ENCODE results near the gene SQOR.

The SQOR gene

DNA sequence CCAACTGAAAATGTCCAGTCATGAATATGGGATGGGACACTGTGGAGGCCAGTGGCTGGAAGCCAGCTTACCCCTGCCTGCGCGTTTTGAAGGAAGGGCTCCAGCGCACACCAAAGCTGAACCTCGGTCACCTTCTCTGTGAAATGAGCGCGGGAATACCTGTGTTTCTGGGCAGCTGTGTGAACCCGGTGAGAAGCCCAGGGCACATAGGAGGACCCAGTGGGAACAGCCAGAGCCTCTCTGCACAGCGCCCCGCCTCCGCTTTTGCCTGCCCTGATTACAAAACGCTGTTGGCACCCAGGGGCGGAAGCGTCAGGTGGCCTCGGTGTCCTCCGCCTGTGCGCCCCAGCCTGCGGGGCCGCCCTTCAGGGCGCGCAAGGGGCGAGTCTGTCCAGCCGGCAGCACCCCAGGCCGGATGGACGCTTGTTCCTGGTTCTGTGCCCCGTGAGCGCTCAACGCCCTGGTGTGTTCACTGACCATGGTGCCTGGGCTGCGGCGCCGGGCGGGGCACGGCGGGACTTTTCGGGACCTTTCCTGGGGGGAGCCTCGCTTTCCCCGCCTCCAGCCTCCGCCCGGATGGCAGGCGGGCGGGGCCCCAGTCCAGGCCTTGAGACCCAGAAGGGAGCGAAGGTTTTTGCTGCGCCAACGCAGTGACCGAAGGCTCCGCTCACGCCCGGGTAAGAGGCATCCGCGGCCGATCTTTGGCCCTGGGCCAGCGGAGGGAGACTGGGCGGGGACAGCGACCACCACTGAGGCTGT, at the start of gene SQOR:
Gene SQOR (plus strand): TSS at position 598 of the 759 bp plus-strand sequence. CDS start 23,895 bp downstream, outside the sequence.
- DNase-seq (ENCODE audit: low read depth), result no peak

- DNase-seq (ENCODE audit: low read depth), result no peak
Measured at GRCh38 chr15:45585069-45585791, 49.6 kb upstream of the SQOR start.

DNA sequence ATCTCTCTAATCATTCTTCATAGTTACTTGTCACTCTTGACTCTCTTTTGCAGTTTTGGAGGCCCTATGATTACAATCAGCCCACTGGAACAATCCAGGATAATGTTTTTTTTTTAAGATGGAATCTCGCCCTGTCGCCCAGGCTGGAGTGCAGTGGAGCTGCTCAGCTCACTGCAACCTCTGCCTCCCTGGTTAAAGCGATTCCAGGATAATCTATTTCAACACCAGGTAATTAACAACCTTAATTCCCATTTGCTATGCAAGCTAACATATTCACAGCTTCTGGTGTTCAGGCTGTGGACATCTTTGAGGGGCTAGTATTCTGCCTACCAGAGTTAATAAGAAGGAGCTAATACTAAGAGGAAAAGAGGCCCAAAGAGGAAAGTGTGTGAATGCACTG, 48.7 kb upstream of the SQOR start:
- no peak for DNase-seq (ENCODE audit: low read depth)

- DNase-seq (ENCODE audit: low read depth), result no peak
Measured at GRCh38 chr15:45586601-45587094, 48.2 kb upstream of the SQOR start.

- peak; percentile 86 for DNase-seq (ENCODE audit: low read depth)
Measured at GRCh38 chr15:45587095-45587862, 47.5 kb upstream of the SQOR start, which contains the start of gene BLOC1S6. Gene BLOC1S6 (plus strand): TSS chr15:45587379. CDS start chr15:45587444, 65 bp downstream.

- no peak for DNase-seq (ENCODE audit: low read depth)
Measured at GRCh38 chr15:45587863-45588170, 47.0 kb upstream of the SQOR start.

DNA sequence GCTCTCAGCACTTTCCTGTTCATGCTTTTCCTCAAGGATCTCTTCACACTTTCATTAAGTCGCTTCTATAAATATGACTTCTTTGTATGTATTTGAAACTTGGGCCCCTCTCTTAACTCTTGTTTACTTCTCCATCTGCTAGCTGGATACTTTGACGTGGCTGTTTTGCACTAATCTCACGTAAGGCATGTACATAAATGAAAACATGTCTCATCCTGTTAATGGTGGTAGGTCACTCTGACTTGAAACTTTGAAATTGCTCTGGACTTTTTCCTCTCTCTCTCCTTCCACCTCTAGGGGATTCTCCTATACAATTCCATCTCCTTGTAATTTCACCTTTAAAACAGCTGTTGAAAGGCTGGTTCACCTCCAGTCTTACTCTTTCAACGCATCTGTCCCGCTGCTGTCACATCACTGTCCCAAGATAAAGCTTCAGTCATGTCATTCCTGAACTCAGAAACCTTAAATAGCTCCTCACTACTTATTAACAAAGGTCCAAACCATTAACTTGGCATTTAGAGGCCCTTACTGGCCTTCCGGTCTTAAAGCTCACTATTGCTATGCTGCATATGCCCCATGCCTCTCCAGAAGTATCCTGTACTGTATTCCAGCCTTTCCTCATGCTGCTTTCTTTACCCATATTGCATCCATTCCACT, 46.5 kb upstream of the SQOR start:
- no peak for DNase-seq (ENCODE audit: low read depth)

DNA sequence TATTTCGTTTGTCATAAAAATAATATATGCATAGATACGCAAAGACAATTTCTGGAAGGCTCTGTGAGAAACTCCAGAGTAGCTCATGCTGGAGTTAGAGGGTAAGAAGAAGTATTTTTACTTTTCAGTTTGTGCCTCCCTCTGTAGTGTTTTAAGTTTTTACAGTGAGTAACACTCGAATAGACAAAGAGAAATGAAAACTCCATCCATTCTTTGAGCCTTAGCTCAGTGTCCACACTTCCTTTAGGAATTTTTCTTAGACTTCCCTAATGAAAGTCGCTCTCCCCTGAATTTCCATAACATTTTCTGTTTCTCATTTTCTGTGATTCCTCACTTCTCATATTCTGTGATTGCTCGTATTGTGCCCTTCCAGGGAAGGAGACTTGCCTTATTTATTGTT, 45.6 kb upstream of the SQOR start:
- DNase-seq (ENCODE audit: low read depth), result no peak

GRCh38 chr15:45594319-45594718, 40.5 kb upstream of the SQOR start:
- DNase-seq (ENCODE audit: low read depth), result no peak

- no peak for DNase-seq (ENCODE audit: low read depth)
Measured at GRCh38 chr15:45594835-45595530, 39.8 kb upstream of the SQOR start.

DNA sequence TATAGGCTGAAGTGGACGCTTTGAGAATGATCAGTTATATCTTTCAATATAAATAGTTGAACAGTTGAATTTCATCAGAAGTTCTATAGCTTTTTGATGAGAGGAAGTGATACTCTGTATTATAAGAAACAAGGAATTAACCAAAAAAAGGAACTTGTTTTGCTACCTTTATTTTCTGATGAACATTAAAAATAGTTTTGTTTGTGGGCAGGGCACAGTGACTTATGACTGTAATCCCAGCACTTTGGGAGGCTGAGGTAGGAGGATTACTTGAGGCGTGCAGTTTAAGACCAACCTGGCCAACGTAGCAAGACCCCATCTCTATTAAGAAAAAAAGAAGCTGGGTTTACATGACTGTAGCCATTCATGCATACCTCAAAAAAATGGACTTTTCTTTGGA, 30.9 kb upstream of the SQOR start:
- DNase-seq (ENCODE audit: low read depth), result no peak

DNA sequence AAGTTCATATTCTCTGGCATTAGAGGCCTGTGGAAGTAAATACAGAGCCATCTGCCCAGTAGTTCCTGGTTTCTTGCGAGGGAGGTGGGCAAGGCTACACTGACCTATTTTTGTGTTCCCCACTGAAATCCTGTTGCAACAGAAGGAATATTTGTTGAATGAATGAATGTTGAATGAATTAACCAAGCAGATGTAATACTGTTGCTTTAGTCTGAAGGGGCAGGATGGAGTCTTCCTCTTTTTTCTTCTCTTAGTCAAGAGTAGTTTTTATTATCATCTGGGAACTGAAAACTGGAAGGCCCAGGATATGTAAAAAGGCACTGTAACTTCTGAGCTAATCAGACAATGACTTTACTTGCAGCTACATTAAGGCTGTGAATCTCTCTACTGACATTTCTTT, 30.5 kb upstream of the SQOR start:
- no peak for DNase-seq (ENCODE audit: low read depth)

DNA sequence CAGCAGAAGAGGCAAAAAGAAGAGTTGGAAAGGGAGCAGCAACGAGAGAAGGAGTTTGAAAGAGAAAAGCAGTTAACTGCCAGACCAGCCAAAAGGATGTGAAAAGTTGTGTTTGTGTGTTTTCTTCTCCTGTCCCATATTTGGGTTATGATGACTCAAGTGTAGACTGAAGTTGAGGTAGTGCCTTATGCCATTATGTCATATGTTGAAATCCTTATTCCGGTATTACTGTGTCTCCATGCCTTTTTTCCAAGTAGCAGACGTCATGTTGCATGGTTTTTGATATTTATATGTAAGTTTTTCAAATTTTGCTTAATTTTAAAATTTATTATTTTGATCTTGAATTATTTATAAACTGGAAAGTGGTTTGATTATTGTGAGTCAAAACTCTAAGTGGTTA, 28.4 kb upstream of the SQOR start:
- no peak for DNase-seq (ENCODE audit: low read depth)

DNA sequence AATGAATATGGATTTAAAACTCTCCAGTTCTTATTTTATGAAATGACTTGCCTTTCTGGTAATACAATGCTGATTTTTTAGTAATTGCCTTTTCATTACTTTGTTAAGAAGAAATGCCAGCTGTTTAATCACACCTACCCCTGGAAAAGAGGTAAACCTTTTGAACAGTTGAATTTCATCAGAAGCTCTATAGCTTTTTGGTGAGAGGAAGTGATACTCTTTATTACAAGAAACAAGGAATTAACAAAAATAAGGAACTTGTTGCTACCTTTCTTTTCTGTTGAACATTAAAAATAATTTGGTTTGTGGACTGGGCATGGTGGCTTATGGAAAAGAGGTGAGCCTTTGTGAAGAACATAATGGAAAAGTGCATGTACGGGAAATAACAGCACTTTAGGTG, 28.0 kb upstream of the SQOR start:
- no peak for DNase-seq (ENCODE audit: low read depth)

GRCh38 chr15:45611305-45611704, 23.5 kb upstream of the SQOR start:
- no peak for DNase-seq (ENCODE audit: low read depth)

DNA sequence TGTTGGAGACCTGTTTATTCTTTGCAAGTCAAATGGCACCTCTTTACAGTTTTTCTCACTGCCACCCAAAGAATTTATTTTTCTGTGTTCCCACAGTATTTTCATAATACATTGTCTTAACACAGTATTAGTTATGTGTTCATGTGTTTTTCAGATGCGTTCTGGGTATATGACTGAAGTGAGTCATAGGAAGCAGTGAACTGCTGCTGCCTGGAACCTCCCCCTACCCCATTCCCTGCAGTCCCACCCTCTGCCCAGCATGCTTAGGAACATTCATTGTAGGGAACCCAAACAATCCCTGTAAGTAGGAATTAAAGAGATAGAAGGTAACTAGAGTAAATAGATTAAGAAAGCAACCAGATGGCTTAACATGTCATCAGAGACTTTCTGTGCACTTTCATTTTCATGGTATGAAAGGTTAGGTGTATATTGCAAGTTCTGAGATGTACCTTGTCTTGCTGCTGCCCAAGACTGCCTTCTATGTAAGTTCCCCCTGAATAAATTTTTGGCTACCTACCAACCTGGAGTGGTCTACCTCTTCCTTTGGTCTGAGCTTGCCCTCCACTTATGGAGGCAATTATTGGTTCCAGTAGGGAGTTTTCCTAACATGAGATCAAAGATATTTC, 21.9 kb upstream of the SQOR start:
- no peak for DNase-seq (ENCODE audit: low read depth)

- DNase-seq (ENCODE audit: low read depth), result no peak
Measured at GRCh38 chr15:45616901-45617323, 17.9 kb upstream of the SQOR start.

DNA sequence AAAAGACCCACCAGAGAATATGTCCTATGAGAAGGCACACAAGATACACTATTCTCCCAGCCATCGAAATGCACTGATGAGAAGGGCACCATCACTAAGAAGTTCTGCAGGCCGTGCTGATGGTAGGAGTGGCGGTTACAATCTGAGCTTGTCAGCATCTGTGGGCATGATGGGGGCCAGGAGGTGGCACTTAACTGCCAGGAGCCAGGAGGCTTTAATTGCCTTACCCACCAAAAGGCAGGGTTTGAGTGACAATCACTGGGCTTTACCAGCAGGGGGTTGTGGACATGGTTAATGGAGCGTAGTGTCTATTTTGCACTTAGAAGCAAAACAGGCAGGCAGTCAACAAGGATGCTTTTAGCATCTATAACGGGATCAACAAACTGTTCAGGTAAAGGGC, 16.0 kb upstream of the SQOR start:
- no peak for DNase-seq (ENCODE audit: low read depth)

GRCh38 chr15:45628136-45628535, 6.7 kb upstream of the SQOR start:
- DNase-seq (ENCODE audit: low read depth), result no peak

DNA sequence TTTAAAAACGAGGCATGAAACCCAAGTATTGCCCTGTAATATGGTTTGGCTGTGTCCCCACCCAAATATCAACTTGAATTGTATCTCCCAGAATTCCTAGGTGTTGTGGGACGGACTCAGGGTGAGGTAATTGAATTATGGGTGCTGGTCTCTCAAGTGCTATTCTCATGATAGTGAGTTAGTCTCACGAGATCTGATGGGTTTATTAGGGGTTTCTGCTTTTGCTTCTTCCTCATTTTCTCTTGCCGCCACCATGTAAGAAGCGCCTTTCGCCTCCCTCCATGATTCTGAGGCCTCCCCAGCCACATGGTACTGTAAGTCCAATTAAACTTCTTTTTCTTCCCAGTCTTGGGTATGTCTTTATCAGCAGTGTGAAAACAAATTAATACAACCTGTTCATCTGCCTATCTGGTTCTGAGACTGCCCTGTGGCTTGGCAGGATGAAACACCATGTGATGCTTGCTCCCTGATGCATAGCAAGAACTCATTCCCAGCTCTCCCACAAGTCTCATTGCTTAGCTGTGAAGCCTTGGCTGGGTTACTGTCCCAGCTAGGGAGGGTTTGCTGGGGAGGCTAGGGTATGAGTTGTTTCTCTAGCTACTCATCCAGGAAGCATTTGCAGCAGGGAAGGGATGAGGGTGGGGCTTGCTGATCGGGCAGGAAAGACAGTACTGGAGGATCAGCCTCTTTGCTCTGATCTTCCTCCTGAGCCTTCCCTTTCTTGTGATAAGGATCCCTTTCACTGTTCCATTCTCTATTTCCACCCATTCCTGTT, 3.7 kb upstream of the SQOR start:
- no peak for DNase-seq (ENCODE audit: low read depth)

All from HS-27A (cell line).